Measurements from ENCODE around the gene TM4SF1.

Gene TM4SF1

GRCh38 chr3:149377408-149378364 lies at the start of gene TM4SF1:
TSS of gene TM4SF1 (minus strand) at chr3:149377649. CDS start at chr3:149377547, 102 bp downstream.
- DNase-seq = no peak

- no peak for DNase-seq
Measured at GRCh38 chr3:149426325-149426724, 48.9 kb upstream of the TM4SF1 start.

DNA sequence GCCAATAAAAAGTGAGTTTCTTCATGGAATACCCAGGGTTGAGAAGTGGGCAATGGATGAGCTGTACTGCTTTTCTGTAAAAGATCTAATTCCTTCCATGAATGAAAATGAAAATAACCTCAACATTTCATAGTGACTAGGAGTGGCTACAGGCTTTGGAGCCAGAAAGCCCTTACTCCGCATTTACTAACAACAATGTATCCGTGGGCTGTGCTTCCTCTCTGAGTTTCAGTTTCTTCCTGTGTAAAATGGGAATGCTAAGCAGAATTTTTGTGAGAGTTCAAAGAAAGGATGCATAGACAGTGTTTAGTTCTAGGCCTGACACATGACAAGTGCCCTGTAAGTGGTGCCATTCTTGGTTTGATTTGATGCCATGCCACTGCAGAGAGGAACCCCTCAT lies 47.5 kb upstream of the TM4SF1 start:
- no peak for DNase-seq

- no peak for DNase-seq
Measured at GRCh38 chr3:149421764-149422163, 44.3 kb upstream of the TM4SF1 start.

DNA sequence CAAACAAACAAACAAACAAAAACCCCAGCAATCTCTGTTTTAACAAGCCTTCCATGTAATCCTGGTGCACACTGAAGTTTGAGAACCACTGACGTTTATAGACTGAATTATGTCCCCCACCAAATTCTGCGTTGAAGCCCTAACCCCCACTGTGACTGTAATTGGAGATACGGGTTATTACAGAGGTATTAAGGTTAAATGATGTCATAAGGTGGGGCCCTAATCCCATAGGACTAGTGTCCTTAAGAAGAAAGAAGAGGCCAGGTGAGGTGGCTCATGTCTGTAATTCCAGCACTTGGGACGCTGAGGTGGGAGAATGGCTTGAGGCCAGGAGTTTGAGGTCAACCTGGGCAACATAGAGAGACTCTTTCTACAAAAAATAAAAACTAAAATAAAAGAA lies 42.4 kb upstream of the TM4SF1 start:
- DNase-seq = no peak

GRCh38 chr3:149417727-149418126 lies 40.3 kb upstream of the TM4SF1 start:
- DNase-seq = no peak

- no peak for DNase-seq
Measured at GRCh38 chr3:149417174-149417573, 39.7 kb upstream of the TM4SF1 start.

DNA sequence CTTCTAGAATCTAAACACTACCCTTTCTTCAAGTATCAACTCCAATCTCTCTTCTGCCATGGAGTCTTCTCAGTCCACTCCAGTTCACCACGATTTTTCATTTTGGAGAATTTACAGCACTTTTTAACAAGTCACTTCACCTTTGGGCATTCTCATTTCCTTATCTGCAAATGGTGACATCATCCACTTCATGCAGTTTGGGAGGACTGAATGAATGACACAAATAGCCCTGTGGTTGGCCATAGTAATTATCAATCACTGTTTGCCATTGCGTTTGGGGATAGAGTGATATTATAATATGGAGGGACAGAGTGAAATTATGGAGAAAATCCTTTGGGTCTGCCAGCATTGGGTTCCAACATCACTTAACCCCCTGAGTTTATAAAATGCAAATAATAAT lies 38.0 kb upstream of the TM4SF1 start:
- DNase-seq = no peak

DNA sequence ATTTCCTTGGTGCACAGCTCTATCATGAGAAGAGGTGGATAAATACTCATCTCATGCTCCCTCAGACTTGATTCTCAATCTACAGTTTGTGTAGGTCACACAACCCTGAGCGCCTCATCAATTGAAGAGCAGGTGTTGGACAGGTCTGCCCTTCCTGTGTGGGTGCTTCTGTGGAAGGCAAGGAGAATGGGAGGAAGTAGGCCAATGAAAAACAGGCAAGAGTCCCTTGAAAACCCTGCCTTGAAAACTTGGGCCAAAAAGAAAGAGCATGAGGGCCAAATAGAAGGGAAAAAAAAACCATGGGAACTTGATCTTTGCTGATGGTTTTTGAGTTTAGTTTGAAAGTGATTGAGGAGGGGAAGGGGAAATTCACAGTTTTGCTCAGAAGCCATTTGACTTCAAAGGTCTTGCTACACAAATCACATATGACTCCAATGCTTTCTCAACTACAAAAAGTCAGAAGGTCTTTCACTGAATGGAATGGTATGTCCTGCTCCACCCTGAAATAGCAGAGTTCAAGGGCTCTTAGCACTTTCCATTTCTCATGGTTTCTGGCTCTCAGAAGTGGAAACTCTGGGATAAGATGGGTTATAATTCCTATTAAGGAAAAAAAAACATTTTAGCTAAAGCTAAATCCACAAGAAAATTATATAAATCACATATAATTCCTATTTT lies 37.2 kb upstream of the TM4SF1 start:
- no peak for DNase-seq

- no peak for DNase-seq
Measured at GRCh38 chr3:149411583-149411982, 34.1 kb upstream of the TM4SF1 start.

DNA sequence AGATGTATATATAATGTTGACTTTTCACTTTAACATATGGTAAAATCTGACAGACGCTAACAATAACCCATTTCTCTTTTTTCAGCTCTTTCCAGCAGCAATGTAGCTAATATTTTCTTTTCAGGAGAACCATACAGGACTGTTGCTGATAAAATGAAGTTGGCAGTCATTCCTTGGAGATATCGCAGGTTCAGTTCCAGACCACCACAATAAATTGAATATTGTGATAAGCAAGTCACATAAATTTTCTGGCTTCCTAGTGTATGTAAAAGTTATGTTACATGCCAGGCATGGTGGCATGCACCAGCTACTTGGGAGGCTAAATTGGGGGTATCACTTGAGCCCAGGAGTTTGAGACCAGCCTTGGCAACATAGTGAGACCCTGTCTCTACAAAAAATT lies 31.9 kb upstream of the TM4SF1 start:
- DNase-seq = no peak

- no peak for DNase-seq
Measured at GRCh38 chr3:149407898-149408297, 30.4 kb upstream of the TM4SF1 start.

DNA sequence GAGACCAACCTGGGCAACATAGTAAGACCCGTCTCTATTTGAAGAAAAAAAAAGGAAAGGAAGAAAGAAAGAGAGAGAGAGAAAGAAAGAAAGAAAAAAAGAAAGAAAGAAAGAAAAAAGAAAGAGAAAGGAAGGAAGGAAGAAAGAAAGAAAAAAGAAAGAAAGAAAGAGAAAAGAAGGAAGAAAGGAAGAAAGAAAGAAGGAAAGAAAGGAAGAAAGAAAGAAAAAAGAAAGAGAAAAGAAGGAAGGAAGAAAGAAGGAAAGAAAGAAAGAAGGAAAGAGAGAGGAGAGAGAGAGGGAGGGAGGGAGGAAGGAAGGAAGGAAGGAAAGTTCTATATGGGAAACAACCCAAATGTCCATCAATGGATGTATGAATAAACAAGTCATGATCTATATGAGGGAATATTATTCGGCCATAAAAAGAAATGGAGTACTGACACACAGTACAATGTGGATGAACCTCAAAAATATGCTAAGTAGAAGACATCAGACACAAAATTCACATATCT lies 28.8 kb upstream of the TM4SF1 start:
- DNase-seq = no peak

DNA sequence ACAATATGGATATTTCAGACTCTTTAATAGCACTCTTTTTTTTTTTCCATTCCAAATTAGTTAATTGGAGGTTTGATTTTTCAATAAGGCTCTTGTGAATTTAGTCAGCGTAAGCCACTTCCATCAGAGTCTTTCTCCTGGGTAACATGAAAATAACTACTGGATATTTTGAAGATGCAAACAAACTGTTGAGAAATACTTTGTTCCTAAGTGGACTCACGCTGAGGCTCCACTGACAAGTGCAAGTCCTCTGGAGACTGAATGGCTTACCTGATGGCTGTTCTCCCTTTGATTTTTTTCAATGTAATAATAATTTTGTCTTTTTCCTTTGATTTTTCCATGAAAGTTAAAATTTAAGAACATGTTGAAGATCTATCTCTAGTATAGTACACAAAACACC lies 26.0 kb upstream of the TM4SF1 start:
- no peak for DNase-seq

GRCh38 chr3:149402481-149402880 lies 25.0 kb upstream of the TM4SF1 start:
- no peak for DNase-seq

GRCh38 chr3:149401926-149402310 lies 24.5 kb upstream of the TM4SF1 start:
- no peak for DNase-seq

DNA sequence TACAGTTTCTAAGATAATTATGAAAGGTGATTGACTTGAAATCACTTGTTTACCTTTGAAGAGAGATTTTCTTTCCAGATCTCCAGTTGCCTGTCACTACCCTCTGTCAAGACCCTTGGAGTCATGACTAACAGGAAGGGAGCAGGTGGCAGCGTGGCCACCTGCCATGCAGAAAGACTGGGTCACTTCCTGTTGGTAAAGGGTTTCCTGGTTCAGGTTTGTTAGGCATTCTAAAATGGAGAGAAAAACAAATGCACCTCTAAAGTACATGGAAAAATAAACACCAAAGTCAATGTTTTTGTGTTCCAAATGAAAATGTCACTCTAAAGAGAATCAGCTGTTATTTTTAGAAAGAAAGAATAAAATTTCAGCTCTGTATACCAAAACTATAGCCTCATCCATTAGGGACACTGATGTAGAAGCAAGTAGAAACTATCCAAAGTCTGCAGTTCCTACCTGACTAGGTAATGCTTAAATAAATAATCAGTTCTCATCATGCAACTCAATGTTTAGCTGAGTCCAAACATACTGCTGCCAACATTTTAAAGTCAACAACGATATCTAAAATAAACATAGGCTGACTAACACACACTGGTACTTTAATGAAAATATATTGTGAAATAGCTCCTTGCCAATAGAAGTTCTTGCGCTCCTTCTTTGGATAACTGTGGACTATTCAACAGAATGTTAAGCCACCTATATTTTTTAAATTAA lies 23.9 kb upstream of the TM4SF1 start:
- DNase-seq = no peak

DNA sequence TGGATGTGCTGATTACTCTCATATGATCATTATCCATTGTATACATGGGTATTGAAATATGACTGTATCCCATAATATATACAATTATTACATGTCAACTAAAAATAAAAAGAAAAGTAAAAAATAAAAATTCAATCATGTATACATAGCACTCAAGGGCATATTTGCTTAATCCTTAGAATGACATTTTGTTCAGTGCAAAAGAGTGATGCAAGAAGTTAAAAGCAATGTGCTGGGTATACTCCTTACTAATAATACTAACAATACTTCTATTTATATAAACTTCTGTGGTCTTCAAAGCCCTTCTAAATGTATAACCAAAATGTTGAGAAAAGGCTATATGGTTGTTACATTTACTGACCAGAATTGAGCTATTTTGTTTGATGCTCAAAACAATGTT lies 23.2 kb upstream of the TM4SF1 start:
- DNase-seq = no peak

- DNase-seq = no peak
Measured at GRCh38 chr3:149398296-149398695, 20.8 kb upstream of the TM4SF1 start.

DNA sequence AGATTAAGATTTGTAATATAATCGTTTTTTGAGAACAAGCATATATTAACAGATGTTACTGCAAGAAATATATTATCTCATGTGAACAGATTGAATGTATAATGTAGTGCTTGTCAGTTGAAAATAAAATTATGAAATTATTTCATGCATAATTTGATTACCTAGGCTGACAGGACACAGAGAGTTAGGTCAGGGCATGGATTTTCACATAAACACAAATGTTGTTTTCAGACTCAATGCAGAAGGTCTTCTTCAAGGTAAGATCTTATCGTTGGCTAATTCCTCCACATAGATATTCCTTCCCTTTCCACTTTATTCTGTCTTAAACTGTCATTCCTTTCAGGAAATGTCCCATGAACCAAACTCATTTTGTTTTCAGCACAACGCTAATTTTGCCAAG lies 20.1 kb upstream of the TM4SF1 start:
- DNase-seq = no peak

GRCh38 chr3:149396476-149396875 lies 19.0 kb upstream of the TM4SF1 start:
- no peak for DNase-seq

GRCh38 chr3:149395107-149396089 lies 17.9 kb upstream of the TM4SF1 start:
- no peak for DNase-seq

Measured in activated T-cell treated with anti-CD3 and anti-CD28 coated beads, Interleukin-2, amount 50 U/mL, for 1 hour (primary cell).